ENCODE results near the gene MEIOB.

DNA sequence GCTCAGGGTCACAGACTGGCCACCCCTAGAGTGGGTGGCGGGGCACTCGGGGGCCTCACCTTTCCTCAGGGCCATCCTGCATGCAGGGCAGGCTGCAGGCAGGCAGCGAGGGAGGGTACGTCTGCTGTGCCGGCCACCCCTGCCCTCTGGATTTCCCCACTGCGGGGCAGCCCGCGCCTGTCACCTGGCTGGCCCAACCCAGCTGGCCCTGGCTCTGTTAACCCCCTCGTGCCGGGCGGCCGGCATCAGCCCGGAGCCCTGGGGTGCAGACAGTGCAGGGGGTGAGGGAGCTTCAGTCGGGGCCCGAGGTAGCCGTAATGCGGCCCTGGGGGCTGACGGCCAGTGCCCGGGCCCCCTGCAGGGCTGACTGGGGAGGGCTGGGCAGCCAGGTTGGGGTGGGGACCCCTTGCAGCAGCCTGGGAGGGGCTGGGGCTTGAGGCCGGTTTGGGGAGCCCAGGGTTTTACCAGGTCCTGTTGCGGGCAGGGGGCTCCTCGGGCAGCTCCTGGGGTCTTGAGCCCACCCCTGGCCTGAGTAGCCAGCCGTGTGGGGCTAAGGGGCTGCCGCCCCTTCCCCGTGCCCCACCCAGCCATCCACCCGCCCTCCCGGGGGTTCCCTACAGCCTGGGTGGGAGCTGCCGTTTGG, 78.3 kb downstream of the MEIOB start, which contains the start of gene IGFALS:
- TF ChIP-seq POLR2A (IDR thresholded peaks at IDR 0.05): no peak
- TF ChIP-seq, protein P1, sequence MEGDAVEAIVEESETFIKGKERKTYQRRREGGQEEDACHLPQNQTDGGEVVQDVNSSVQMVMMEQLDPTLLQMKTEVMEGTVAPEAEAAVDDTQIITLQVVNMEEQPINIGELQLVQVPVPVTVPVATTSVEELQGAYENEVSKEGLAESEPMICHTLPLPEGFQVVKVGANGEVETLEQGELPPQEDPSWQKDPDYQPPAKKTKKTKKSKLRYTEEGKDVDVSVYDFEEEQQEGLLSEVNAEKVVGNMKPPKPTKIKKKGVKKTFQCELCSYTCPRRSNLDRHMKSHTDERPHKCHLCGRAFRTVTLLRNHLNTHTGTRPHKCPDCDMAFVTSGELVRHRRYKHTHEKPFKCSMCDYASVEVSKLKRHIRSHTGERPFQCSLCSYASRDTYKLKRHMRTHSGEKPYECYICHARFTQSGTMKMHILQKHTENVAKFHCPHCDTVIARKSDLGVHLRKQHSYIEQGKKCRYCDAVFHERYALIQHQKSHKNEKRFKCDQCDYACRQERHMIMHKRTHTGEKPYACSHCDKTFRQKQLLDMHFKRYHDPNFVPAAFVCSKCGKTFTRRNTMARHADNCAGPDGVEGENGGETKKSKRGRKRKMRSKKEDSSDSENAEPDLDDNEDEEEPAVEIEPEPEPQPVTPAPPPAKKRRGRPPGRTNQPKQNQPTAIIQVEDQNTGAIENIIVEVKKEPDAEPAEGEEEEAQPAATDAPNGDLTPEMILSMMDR (IDR thresholded peaks at IDR 0.05): no peak

Data from esophagus squamous epithelium (tissue), 4 donors.